ENCODE data around the gene NR6A1.

The NR6A1 gene

DNA sequence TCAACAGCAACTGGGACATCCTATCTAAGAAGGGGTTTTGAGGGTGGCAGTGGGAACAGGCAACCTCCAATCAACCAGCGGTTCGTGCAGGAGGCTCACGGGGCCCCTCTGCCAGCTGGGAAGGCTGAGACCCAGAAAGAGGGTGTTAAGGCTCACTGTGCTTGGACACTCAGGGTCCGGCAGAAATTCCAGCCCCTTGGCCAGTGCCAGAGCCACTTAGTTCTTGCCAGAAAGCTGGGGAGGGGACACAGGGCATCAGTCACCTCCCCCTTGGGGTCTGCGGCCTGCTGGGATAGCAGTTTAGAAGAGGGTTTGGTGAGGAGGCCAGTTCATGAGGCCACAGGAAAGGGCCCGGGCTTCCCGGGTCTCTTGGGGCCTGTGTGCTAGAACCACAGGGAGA is 300.4 kb downstream of the NR6A1 start:
- no peak for TF ChIP-seq ZFX (IDR thresholded peaks at IDR 0.05; ENCODE audit: borderline replicate concordance)
- TF ChIP-seq, protein P1, sequence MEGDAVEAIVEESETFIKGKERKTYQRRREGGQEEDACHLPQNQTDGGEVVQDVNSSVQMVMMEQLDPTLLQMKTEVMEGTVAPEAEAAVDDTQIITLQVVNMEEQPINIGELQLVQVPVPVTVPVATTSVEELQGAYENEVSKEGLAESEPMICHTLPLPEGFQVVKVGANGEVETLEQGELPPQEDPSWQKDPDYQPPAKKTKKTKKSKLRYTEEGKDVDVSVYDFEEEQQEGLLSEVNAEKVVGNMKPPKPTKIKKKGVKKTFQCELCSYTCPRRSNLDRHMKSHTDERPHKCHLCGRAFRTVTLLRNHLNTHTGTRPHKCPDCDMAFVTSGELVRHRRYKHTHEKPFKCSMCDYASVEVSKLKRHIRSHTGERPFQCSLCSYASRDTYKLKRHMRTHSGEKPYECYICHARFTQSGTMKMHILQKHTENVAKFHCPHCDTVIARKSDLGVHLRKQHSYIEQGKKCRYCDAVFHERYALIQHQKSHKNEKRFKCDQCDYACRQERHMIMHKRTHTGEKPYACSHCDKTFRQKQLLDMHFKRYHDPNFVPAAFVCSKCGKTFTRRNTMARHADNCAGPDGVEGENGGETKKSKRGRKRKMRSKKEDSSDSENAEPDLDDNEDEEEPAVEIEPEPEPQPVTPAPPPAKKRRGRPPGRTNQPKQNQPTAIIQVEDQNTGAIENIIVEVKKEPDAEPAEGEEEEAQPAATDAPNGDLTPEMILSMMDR (IDR thresholded peaks at IDR 0.05) = no peak
- H3K27ac ChIP-seq = no peak overlapping the region

DNA sequence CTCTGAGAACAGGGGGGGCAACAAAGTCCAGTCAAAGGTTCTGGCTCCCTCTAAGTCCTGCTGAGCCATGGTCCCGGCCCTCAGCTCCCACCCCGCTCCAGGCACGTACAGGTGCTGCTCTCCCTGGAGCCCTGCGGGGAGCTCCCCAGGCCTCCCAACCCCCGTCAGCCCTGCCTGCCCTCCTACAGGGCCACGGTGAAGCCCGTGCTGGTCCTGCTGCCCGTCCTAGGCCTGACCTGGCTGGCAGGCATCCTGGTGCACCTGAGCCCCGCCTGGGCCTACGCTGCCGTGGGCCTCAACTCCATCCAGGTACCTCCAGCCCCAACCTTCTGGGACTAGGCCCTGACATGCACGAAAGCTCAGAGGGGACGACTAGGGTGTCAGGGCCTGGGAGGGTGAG is 300.8 kb downstream of the NR6A1 start:
- TF ChIP-seq, protein P1 (IDR thresholded peaks at IDR 0.05) = no peak
- no peak for TF ChIP-seq ZFX (IDR thresholded peaks at IDR 0.05; ENCODE audit: borderline replicate concordance)
- H3K27ac ChIP-seq = no peak overlapping the region

DNA sequence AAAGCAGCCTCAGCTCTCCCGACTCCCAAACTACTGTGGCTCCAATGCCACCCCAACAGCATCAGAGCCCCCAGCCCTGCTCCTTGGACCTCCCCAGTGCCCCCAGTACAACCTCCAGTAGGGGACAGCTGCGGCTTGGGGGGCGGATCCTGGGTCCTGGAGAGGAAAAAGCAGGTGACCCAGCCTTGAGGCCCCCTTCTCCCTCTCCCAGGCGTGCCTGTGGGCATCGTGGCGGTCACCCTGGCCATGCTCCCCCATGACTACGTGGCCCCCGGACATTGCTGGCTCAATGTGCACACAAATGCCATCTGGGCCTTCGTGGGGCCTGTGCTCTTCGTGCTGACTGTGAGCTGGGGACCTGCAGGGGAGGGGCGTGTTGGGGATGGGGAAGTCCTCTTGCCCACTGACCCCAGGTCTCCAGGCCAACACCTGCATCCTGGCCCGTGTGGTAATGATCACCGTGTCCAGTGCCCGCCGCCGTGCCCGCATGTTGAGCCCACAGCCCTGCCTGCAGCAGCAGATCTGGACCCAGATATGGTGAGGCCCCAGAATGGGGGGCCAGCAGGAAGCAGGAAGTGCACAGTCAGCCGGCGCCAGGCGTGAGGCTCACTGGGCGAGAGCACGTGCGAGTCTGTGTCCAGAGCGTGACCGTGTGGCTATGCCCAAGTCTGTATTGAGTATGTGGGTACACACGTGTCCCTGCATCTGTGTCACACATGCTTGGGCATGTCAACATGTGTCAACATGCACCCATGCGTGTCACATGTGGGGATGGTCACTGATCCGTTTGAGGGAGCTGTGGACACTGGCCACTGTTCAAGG is 301.9 kb downstream of the NR6A1 start:
- no peak for TF ChIP-seq ZFX (IDR thresholded peaks at IDR 0.05; ENCODE audit: borderline replicate concordance)
- TF ChIP-seq, protein P1 (IDR thresholded peaks at IDR 0.05) = no peak
- H3K27ac ChIP-seq = no peak overlapping the region

DNA sequence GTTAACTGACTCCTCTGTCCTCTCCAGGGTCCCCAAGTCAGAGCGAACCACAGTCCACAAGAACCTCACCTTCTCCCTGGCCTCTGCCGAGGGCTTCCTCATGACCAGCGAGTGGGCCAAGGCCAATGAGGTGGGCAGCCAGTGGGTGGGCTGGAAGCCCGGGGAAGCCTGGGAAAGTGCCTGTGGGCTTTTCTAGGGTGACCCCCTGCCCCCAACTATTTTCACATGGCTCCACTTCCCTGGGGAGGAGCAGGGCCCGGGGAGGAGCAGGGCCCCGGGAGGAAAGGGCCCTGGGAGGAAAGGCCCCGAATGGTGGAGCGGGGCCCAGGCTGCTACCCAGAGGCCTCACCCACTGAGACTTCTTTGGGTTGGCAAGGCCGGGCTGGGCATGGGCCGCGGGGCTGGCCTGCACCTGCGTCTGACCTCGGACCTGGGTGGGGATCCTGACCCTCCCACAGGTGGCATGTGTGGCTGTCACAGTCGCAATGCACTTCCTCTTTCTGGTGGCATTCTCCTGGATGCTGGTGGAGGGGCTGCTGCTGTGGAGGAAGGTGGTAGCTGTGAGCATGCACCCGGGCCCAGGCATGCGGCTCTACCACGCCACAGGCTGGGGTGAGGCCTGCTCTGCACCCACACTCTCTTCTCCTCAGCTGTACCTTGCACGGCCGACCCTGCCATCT is 302.9 kb downstream of the NR6A1 start:
- TF ChIP-seq ZFX (IDR thresholded peaks at IDR 0.05; ENCODE audit: borderline replicate concordance) = no peak
- TF ChIP-seq, protein P1 (IDR thresholded peaks at IDR 0.05) = no peak
- H3K27ac ChIP-seq = no peak overlapping the region

DNA sequence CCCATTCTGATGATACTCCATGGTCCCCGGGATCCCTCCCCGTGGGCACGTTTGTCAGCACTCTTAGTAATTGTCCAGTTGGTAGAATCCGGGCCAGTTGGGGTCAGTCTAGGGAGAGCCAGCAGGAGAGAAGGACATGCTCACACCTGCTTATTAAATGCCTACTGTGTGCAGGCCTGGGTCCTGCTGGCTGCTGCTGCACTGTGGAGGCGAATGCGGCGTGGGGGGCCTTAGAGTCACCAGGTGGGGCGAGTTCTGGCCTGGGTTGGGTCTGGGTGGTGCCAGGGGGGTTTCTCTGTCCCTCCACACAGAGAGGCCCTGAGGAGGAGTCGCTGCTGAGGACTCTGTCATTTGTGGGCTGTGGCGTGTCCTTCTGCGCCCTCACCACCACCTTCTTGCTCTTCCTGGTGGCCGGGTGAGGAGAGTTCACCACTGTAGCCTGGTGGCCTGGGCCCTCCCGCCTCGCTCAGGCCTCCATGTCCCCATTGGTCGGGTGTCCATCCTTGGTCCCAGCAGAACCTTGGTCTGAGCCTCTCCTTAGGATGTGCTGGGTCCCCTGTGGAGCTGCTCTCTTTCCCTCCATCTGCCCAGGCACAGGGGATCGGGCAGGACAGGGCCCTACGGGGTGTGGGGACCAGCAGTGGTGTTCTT is 303.6 kb downstream of the NR6A1 start:
- no peak overlapping the region for H3K27ac ChIP-seq
- TF ChIP-seq, protein P1 (IDR thresholded peaks at IDR 0.05) = no peak
- no peak for TF ChIP-seq ZFX (IDR thresholded peaks at IDR 0.05; ENCODE audit: borderline replicate concordance)

Data from 22Rv1 (cell line).